SKM-1 treated with dmso at 0.1 percent for 144 hours (cell line): ENCODE measurements around the gene BCL7A.

Experiments used
- DNase-seq: peaks from one replicate; lab custom pipeline; 2025; ENCODE audit not compliant: unreplicated experiment; lab: John Stamatoyannopoulos, UW

BCL7A gene

GRCh38 chr12:121996945-121997612 is 24.6 kb upstream of the BCL7A start:
- no peak for DNase-seq

GRCh38 chr12:122001466-122002209 is 20.0 kb upstream of the BCL7A start:
- no peak for DNase-seq

- no peak for DNase-seq
These were observed 17.8 kb upstream of the BCL7A start for GRCh38 chr12:122003651-122004611.

- DNase-seq: no peak
These were observed 17.0 kb upstream of the BCL7A start for GRCh38 chr12:122004633-122005071.

GRCh38 chr12:122005252-122005776 is 16.4 kb upstream of the BCL7A start:
- DNase-seq: no peak

GRCh38 chr12:122006186-122006926 is 15.3 kb upstream of the BCL7A start:
- DNase-seq: no peak

- no peak for DNase-seq
These were observed 11.9 kb upstream of the BCL7A start for GRCh38 chr12:122009741-122010140.

GRCh38 chr12:122012184-122012583 is 9.5 kb upstream of the BCL7A start:
- DNase-seq: no peak

- no peak for DNase-seq
These were observed 8.5 kb upstream of the BCL7A start for GRCh38 chr12:122013136-122013535.

- DNase-seq: no peak
These were observed 7.7 kb upstream of the BCL7A start for GRCh38 chr12:122013791-122014590.

- DNase-seq: no peak
These were observed 6.9 kb upstream of the BCL7A start for GRCh38 chr12:122014781-122015180.

GRCh38 chr12:122018457-122018856 is 3.2 kb upstream of the BCL7A start:
- no peak for DNase-seq

GRCh38 chr12:122018937-122019336 is 2.7 kb upstream of the BCL7A start:
- DNase-seq: no peak

- DNase-seq: no peak
These were observed 890 bp upstream of the BCL7A start for GRCh38 chr12:122020795-122021192.

- DNase-seq: no peak
These were observed 377 bp upstream of the BCL7A start for GRCh38 chr12:122021193-122021821.

- no peak for DNase-seq
These were observed 982 bp downstream of the BCL7A start for GRCh38 chr12:122022393-122023338.

- DNase-seq: no peak
These were observed 1.9 kb downstream of the BCL7A start for GRCh38 chr12:122023339-122024131.
